Activated CD8-positive, alpha-beta memory T cell treated with anti-CD3 and anti-CD28 coated beads, Interleukin-2, amount 50 U/mL, for 4 hours (primary cell): Measurements from ENCODE around the gene DLG2.

ENCODE experiments used
- DNase-seq: peaks from one replicate; pipeline ENCODE4 v3.0.0-alpha.2; 2020

Gene DLG2

DNA sequence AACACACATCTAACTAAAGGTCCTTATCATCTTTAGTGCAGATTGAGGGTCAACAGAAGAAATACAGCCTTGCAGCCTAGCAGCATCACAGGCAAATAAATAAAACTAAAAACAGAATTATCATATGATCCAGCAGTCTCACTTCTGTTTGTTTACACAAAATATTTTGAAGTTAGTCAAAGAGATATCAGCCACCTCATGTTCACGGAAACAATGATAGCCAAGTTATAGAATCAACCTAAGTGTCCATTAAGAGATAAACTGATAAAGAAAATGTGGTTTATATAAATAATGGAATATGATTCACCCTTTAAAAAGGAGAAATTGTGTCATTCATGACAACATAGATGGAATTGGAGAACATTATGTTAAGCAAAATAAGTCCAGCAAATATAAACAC lies 1602.9 kb downstream of the DLG2 start:
- DNase-seq: no peak

- DNase-seq: no peak
Observed at GRCh38 chr11:84022695-84023094, 1604.4 kb downstream of the DLG2 start.

DNA sequence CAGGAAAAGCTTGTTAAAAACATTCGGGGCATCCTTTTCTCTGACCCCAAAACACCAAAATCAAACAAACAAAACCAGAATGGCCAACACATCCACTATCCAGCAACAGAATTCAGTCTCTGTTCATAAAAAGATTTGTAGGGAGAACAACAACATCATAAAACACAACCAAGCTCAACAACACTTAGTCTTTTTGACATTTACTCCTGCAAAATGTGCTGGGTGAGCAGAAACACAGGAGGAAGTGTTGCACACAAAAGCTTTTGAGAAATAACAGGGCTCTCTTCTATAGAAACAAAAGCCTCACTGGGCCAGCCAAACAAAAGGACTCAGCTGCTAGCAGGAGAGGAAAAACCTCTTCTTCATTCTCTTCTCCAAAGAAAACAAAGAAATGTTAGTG lies 1604.9 kb downstream of the DLG2 start:
- DNase-seq: no peak

DNA sequence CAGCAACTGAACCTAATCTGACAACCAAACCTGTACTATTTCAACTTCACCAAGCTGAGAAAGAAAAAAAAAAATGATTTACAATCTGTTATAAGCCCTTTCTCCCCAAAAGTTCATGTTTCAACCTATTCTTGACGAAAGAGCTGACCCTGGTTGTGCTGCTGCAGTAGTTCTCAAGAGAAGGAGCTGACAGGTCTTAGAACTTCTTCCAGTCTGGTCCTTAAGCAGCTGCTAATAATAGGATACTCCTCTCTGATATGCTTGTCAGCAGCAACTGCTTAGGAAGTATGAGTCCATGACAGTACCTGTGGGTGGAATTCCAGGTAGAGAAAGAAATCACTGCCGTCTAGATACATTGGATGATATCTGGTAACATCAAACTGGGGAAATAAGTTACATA lies 1605.9 kb downstream of the DLG2 start:
- no peak for DNase-seq

DNA sequence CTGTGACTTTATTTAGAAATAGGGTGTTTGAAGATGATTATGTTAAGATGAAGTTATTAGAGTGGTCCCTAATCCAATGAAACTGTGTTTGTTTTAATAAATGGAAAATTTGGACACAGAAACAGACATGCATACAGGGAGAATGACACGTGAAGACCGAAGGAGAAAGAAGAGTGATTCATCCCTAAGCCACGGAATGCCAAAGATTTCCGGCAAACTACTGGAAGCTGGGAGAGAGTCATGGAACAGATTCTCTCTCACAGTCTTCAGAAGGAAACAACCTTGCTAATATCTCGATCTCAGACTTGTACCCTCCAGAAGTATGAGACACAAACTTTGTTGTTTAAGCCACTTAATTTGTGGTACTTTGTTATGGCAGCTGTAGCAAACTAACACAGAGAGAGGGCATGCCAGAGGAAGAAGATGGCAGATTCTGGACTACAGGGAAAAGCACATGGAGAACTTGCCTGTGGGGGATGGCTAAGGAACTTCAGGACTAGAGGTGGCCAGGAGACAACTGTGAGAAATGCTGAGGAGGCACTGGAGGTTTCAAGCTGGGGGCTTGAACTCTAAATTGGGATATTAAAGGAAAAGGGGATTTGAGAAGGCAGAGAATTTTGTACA lies 1607.5 kb downstream of the DLG2 start:
- no peak for DNase-seq

DNA sequence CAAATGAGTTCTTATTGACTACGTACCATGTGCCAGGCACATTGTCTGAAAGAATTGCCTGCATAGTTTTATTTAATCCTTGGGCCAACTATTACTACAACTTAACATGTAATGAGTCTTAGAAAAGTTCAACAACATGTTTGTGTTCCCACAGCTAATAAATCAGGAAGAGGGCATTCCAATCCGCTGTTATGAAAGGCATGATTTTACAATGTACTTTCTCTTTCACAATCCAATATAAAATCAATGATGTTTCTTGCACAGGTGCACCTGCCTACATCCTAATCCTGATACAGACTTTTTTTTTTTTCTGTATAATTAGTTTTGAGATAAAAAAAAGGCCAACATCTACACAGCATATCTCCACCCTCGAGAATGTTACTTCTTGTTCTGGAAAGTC lies 1612.6 kb downstream of the DLG2 start:
- DNase-seq: no peak

DNA sequence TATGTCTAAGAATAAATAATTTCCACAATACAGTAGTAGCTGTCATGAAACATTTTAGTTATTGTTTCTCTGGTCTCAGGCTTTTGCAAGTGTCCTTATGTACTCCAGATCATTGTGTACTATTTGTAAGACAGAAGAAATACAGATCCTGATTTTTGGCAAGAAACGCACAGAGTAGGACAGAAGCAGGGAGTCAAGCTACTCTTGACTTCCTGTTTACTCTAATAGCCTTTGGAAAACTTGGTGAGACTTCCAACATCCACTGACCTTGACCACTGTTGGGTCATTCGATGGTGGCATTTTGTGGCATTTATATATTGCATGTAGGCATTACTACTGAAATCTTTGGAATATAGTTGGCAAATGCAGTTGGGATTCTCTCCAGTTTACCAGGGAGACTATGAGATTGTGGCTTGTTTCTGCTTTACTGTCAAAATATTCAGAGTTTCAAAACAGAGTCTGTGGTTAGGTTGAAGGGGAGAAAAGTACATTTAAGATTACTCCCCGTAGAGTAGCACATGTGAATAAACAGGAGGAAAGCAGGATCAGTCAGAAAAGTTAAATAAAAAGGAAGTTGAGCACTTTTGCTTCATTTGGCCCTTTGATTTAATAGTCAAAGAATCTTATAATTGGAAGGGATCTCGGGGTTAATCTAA lies 1614.8 kb downstream of the DLG2 start:
- DNase-seq: no peak

DNA sequence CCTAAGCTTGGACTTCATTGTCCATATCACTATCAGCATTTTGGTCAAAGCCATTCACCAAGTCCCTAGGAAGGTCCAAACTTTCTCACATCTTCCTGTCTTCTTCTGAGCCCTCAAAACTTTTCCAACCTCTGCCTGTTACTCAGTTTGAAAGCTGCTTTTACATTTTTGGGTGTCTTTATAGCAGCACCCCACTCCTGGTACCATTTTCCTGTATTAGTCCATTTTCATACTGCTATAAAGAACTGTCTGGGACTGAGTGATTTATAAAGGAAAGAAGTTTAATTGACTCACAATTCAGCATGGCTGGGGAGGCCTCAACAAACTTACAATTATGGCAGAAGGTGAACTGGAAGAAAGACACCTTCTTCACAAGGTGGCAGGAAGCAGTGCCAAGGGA lies 1624.0 kb downstream of the DLG2 start:
- no peak for DNase-seq

DNA sequence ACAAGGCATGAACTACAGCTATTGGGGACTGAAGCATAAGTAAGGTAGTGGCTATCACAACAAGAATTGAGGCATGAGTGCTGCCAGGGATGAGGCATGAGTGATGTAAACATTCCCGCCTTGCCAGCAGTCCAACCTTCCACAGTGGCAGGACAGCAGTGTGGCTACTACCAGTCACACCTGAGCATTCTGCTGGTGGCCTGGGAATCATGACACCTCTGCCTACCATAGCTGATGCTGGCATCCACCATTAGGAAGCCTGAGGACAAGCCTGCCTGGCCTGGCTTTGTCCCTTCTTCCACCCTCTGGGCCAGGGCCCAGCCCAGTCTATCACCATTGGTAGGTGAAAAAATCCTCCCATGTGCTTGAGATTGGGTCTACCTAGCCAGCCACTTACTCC lies 1628.2 kb downstream of the DLG2 start:
- no peak for DNase-seq

DNA sequence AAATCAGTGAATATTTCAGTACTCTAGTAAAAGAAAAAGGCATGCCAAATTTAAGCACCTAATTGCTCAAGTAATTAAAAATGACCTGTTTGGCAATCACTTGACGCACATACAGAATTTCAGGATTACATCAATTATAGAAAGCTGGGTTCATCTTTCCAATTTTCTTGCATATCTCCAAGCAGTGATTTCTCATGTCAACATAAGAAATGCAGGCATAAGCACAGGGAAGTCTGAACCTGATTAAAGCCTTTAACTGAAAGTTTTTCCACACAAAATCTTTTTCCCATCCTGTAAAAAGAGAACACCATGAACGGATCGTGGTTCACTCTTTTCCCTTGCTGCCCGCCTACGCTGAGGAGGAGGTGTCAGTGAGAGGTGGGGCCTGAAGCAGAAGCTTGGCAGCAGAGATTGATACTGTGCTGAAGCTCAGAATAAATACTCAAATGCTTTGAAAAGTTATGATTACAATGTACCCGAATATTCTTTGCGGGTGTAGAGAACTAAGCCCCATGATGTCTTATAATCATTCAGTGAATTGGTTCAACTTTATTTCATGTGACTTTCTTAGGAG lies 1636.9 kb downstream of the DLG2 start:
- DNase-seq: no peak

GRCh38 chr11:83982825-83983224 lies 1644.3 kb downstream of the DLG2 start:
- DNase-seq: no peak

- DNase-seq: no peak
Observed at GRCh38 chr11:83979593-83979992, 1647.6 kb downstream of the DLG2 start.

GRCh38 chr11:83978942-83979341 lies 1648.2 kb downstream of the DLG2 start:
- DNase-seq: no peak

DNA sequence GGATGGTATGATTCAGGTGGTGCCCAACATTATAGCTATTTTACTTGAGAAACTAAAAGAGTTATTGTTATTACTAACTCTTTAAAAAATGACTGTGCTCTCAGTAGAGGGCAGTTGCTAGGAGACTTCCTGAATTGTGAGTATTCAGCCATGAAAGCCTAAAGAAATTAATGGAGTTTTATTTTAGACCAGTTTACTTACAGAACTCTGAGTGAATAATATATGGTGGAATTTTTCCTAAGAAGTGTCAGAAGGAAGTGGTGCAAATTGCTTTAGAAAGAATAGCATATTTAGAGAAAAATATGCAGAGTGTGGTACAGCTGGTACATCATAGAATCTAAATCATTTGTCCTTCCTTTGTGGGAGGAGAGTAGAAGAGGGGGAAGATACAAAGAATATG lies 1651.1 kb downstream of the DLG2 start:
- DNase-seq: no peak

DNA sequence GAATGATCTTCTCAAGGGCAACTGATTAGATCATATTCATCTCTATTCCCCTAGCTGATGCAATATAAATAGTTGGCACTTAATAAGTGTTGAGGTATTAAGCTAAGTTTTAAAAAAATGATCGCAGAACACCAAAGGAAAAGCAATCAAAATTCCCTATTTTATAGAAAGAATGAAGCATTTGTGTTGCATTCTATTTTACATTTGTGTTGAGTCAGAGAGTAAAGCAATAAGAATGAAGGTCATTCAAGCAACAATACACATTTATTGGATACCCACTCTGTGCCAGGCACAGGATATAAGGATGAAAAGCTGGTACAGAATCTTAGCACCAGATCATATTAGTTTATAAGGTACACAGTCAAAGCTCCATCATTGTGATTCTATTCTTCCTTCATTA lies 1654.6 kb downstream of the DLG2 start:
- no peak for DNase-seq

- no peak for DNase-seq
Observed at GRCh38 chr11:83971063-83971462, 1656.1 kb downstream of the DLG2 start.

GRCh38 chr11:83970061-83970671 lies 1657.0 kb downstream of the DLG2 start:
- no peak for DNase-seq

- no peak for DNase-seq
Observed at GRCh38 chr11:83957038-83957900, 1669.9 kb downstream of the DLG2 start.

- no peak for DNase-seq
Observed at GRCh38 chr11:83956119-83956697, 1670.9 kb downstream of the DLG2 start.

DNA sequence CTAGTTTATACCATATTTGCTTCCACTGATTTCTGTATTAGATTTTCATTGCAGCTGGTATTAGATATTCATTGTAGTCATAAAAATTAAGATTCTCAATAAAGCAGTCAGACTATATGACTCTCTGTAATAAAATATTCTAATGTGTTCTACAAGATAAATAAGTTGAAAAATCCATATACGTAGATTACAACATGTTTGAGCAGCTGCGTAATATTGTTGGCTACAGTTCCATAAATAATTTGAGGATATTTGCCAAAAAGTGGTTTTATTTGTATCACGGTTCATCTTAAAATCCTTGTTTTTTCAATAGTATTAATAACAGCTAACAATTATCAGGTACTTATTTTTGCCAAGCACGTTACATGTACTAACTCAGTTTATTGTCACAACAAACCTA lies 1672.4 kb downstream of the DLG2 start:
- DNase-seq: no peak

DNA sequence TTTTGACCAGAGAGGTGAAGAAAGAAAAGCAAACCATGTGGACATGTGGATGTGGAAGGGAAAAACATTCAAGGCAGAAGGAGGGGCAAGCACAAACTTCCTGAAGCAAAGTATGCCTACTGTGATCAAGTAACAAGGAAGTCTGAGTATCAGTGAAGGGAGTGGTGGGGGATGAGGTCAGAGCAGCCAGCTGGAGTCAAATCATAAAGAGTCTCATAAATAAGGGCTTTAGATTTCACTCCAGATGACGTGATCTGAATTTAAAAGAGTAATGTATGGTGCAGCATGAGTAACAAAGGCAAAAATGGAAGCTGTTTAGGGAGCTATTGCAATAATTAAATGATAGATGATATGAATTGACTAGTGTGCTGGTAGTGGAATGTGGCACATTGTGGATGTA lies 1675.6 kb downstream of the DLG2 start:
- no peak for DNase-seq

DNA sequence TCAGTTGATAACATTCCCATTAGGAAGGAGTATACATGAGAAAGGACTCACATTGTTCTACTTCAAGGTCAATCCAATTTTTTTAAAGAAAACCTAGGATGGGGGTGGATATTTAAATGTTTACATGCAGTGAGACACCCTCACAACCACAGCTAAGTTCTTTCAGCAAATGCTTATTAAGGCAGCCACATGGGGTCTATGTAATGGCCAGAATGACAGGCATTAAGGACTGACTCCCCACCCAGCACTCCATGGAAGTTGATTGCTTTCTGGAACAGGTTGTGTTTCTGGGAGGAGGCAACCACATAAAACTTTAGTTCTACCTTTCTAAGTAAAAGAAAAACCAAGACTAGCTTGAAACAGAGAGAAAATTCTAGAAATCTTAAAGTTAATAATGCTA lies 1678.9 kb downstream of the DLG2 start:
- DNase-seq: no peak

- no peak for DNase-seq
Observed at GRCh38 chr11:83945976-83946375, 1681.2 kb downstream of the DLG2 start.
